Neural cell (in vitro differentiated cells): ENCODE data around the gene ITK. TPM values are rescaled to one million over a fixed set of nuclear protein-coding genes. Genes with fewer than 3 reads are reported as not detected.

Source experiments
- H2AFZ ChIP-seq: fragments of 200-600, 300-800 bp; sonication (generic), shearing (Covaris generic); 2 replicates; pipeline ENCODE4 v1.6.0; 2014; ENCODE audit warnings: low read depth, mild to moderate bottlenecking, antibody characterized with exemption, low read length, moderate library complexity
- H3F3A ChIP-seq: fragments of 200-600 bp; shearing (Covaris generic); 2 replicates; pipeline ENCODE4 v1.6.1; 2016; ENCODE audit warnings: mild to moderate bottlenecking, moderate library complexity, mixed read lengths, antibody characterized with exemption, low read length; ENCODE audit not compliant: insufficient read depth, poor library complexity, severe bottlenecking
- H3K27ac ChIP-seq: fragments of 200-600, 300-800 bp; sonication (generic), shearing (Covaris generic); 2 replicates; pipeline ENCODE4 v1.5.1; 2014; ENCODE audit warnings: mild to moderate bottlenecking, low read length, moderate library complexity
- H3K27me3 ChIP-seq: fragments of 300-800, 200-600 bp; sonication (generic), shearing (Covaris generic); 2 replicates; pipeline ENCODE4 v1.6.0; 2014; ENCODE audit warnings: mild to moderate bottlenecking, low read depth, low read length, moderate library complexity; ENCODE audit not compliant: insufficient read depth
- H3K36me3 ChIP-seq: fragments of 300-800, 200-600 bp; sonication (generic), shearing (Covaris generic); 2 replicates; pipeline ENCODE4 v1.5.1; 2014; ENCODE audit warnings: mild to moderate bottlenecking, antibody characterized with exemption, low read length, moderate library complexity; ENCODE audit not compliant: insufficient read depth
- H3K4me2 ChIP-seq: fragments of 300-800, 200-600 bp; sonication (generic), shearing (Covaris generic); 2 replicates; pipeline ENCODE4 v1.6.0; 2014; ENCODE audit warnings: mild to moderate bottlenecking, low read length
- H3K4me3 ChIP-seq: fragments of 300-800, 200-600 bp; sonication (generic), shearing (Covaris generic); 2 replicates; pipeline ENCODE4 v1.5.1; 2014; ENCODE audit warnings: mild to moderate bottlenecking, low read length, moderate library complexity
- H3K79me2 ChIP-seq: fragments of 200-600 bp; shearing (Covaris generic); replicated peaks from 2 replicates; pipeline ENCODE4 v1.6.0; 2014; ENCODE audit warnings: mild to moderate bottlenecking, low read length, moderate library complexity; ENCODE audit not compliant: insufficient read depth
- H3K9ac ChIP-seq: fragments of 300-800, 200-600 bp; sonication (generic), shearing (Covaris generic); 2 replicates; pipeline ENCODE4 v1.6.1; 2016; ENCODE audit warnings: mild to moderate bottlenecking, low read length, mixed read lengths
- H3K9me2 ChIP-seq: fragments of 200-600 bp; shearing (Covaris generic); 2 replicates; pipeline ENCODE4 v1.6.1; 2016; ENCODE audit warnings: mild to moderate bottlenecking, low read length, mixed read lengths; ENCODE audit not compliant: insufficient read depth
- H3K9me3 ChIP-seq: fragments of 200-600, 300-800 bp; sonication (generic), shearing (Covaris generic); 2 replicates; pipeline ENCODE4 v1.6.1; 2016; ENCODE audit warnings: mild to moderate bottlenecking, mixed run types, low read length, moderate library complexity, mixed read lengths
- H4K20me1 ChIP-seq: fragments of 200-600 bp; shearing (Covaris generic); 2 replicates; pipeline ENCODE4 v1.6.1; 2016; ENCODE audit warnings: mild to moderate bottlenecking, mixed run types; ENCODE audit not compliant: insufficient read depth
- EP300 ChIP-seq: fragments of 450-650 bp; conservative IDR thresholded peaks from 2 replicates; pipeline ENCODE4 v1.6.1; 2014; ENCODE audit warnings: antibody characterized with exemption, mild to moderate bottlenecking, moderate library complexity; ENCODE audit not compliant: poor library complexity, severe bottlenecking
- EZH2 ChIP-seq: fragments of 200-600, 300-800 bp; shearing (Covaris generic), sonication (generic); IDR thresholded peaks from 2 replicates; pipeline ENCODE4 v1.6.1; 2014; ENCODE audit warnings: antibody characterized with exemption, low read length, borderline replicate concordance, mild to moderate bottlenecking; ENCODE audit not compliant: insufficient read depth, poor library complexity, severe bottlenecking
- MXI1 ChIP-seq: fragments of 450-650 bp; conservative IDR thresholded peaks from 2 replicates; pipeline ENCODE4 v1.6.1; 2014; ENCODE audit warnings: antibody characterized with exemption, mild to moderate bottlenecking; ENCODE audit not compliant: poor library complexity, severe bottlenecking
- POLR2AphosphoS5 ChIP-seq: IDR thresholded peaks from 2 replicates; pipeline ENCODE4 v1.6.1; 2012
- RAD21 ChIP-seq: fragments of 450-650 bp; conservative IDR thresholded peaks from 2 replicates; pipeline ENCODE4 v1.6.1; 2014; ENCODE audit warnings: antibody characterized with exemption, mild to moderate bottlenecking, moderate library complexity
- SMC3 ChIP-seq: fragments of 450-650 bp; conservative IDR thresholded peaks from 2 replicates; pipeline ENCODE4 v1.6.1; 2014; ENCODE audit warnings: antibody characterized with exemption, mild to moderate bottlenecking, moderate library complexity; ENCODE audit not compliant: poor library complexity
- TAF1 ChIP-seq: IDR thresholded peaks from 2 replicates; pipeline ENCODE4 v1.6.1; 2012; ENCODE audit warnings: low read depth
- polyA plus RNA-seq: library from polyadenylated mRNA; depleted of rRNA; stranded (reverse); fragments of >200 nt; gene quantifications from 2 replicates; pipeline ENCODE4 v1.2.3, GENCODE V29; 2014
- TF ChIP-seq, protein P1 (sequence below): fragments of 450-650 bp; IDR thresholded peaks from 2 replicates; pipeline ENCODE4 v1.5.1; 2014; ENCODE audit warnings: antibody characterized with exemption, mild to moderate bottlenecking, moderate library complexity; ENCODE audit not compliant: poor library complexity, severe bottlenecking
- TF ChIP-seq, protein P2 (sequence below): IDR thresholded peaks from 2 replicates; pipeline ENCODE4 v1.6.1; 2012; ENCODE audit warnings: borderline replicate concordance

Gene ITK
- polyA plus RNA-seq, 1 donor from 2014 or later: not detected

GRCh38 chr5:157278319-157279037, 97.8 kb downstream of the ITK start:
- Histone ChIP-seq H3K4me3 (no peak overlapping the region), H3K9me2 (no peaks in the 10 kb centered on the region), H3F3A (no peaks in the 10 kb centered on the region), H3K9ac (no peak overlapping the region), H2AFZ (no peak overlapping the region), H4K20me1 (no peaks in the 10 kb centered on the region), H3K27me3 (no peaks in the 10 kb centered on the region), H3K79me2 (peaks cover 60% of the 10 kb centered on the region), H3K4me2 (no peak overlapping the region), H3K27ac (no peak overlapping the region), H3K36me3 (no peaks in the 10 kb centered on the region), H3K9me3 (no peaks in the 10 kb centered on the region)
- TF ChIP-seq, protein P1, sequence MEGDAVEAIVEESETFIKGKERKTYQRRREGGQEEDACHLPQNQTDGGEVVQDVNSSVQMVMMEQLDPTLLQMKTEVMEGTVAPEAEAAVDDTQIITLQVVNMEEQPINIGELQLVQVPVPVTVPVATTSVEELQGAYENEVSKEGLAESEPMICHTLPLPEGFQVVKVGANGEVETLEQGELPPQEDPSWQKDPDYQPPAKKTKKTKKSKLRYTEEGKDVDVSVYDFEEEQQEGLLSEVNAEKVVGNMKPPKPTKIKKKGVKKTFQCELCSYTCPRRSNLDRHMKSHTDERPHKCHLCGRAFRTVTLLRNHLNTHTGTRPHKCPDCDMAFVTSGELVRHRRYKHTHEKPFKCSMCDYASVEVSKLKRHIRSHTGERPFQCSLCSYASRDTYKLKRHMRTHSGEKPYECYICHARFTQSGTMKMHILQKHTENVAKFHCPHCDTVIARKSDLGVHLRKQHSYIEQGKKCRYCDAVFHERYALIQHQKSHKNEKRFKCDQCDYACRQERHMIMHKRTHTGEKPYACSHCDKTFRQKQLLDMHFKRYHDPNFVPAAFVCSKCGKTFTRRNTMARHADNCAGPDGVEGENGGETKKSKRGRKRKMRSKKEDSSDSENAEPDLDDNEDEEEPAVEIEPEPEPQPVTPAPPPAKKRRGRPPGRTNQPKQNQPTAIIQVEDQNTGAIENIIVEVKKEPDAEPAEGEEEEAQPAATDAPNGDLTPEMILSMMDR: no peak
- no peak for TF ChIP-seq POLR2AphosphoS5
- no peak for TF ChIP-seq RAD21
- TF ChIP-seq EZH2: no peak
- TF ChIP-seq MXI1: no peak
- TF ChIP-seq, protein P2, sequence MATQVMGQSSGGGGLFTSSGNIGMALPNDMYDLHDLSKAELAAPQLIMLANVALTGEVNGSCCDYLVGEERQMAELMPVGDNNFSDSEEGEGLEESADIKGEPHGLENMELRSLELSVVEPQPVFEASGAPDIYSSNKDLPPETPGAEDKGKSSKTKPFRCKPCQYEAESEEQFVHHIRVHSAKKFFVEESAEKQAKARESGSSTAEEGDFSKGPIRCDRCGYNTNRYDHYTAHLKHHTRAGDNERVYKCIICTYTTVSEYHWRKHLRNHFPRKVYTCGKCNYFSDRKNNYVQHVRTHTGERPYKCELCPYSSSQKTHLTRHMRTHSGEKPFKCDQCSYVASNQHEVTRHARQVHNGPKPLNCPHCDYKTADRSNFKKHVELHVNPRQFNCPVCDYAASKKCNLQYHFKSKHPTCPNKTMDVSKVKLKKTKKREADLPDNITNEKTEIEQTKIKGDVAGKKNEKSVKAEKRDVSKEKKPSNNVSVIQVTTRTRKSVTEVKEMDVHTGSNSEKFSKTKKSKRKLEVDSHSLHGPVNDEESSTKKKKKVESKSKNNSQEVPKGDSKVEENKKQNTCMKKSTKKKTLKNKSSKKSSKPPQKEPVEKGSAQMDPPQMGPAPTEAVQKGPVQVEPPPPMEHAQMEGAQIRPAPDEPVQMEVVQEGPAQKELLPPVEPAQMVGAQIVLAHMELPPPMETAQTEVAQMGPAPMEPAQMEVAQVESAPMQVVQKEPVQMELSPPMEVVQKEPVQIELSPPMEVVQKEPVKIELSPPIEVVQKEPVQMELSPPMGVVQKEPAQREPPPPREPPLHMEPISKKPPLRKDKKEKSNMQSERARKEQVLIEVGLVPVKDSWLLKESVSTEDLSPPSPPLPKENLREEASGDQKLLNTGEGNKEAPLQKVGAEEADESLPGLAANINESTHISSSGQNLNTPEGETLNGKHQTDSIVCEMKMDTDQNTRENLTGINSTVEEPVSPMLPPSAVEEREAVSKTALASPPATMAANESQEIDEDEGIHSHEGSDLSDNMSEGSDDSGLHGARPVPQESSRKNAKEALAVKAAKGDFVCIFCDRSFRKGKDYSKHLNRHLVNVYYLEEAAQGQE: no peak
- no peak for TF ChIP-seq SMC3
- no peak for TF ChIP-seq TAF1
- TF ChIP-seq EP300: no peak

DNA sequence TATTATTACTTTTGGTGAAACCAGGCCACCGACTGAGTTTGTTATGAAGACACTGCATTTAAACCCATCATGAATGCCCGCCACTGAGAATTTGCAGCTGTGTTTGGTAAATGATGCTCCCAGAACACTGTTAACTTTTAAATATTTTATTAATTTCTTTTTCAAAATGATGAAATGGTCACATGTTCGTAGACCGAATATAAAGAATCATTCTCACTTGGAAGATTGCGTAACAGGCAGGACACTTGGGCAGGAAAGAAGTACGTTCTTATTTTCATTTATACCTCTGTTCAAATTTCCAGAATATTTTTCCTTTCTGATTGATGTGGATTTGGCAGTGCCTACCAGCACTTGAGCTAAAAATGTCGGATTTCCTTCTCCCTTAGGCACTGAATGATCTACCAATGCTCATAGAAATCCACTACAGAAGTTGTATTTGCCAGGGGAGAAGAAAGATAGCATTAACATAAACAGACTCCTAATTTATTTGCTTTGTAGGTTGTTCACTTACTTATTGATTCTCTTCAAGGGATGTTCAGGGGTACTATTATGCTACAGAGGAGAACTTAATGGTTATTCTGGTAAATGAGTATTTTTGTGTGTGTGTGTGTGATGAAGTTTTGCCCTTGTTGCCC, 99.1 kb downstream of the ITK start:
- Histone ChIP-seq H3K27me3 (no peaks in the 10 kb centered on the region), H3K27ac (no peak overlapping the region), H3K9me2 (no peaks in the 10 kb centered on the region), H3K9me3 (no peaks in the 10 kb centered on the region), H3K4me3 (no peak overlapping the region), H3K4me2 (no peak overlapping the region), H2AFZ (no peak overlapping the region), H3F3A (no peaks in the 10 kb centered on the region), H3K36me3 (no peaks in the 10 kb centered on the region), H3K79me2 (peaks cover 59% of the 10 kb centered on the region), H4K20me1 (no peaks in the 10 kb centered on the region), H3K9ac (no peak overlapping the region)
- TF ChIP-seq EP300 (no peak), RAD21 (no peak), SMC3 (no peak), EZH2 (no peak), MXI1 (no peak), POLR2AphosphoS5 (no peak), TAF1 (no peak)
- TF ChIP-seq, protein P2: no peak
